Measurements from ENCODE around the gene EFCAB6. TPM values are rescaled to one million over a fixed set of nuclear protein-coding genes. Genes with fewer than 3 reads are reported as not detected.
A peak's percentile ranks its signal among the peaks of the same experiment; 100 is the strongest.

Gene EFCAB6
- total RNA-seq, 2 donors from 2014 or later, result 0.58 to 1.1 TPM

DNA sequence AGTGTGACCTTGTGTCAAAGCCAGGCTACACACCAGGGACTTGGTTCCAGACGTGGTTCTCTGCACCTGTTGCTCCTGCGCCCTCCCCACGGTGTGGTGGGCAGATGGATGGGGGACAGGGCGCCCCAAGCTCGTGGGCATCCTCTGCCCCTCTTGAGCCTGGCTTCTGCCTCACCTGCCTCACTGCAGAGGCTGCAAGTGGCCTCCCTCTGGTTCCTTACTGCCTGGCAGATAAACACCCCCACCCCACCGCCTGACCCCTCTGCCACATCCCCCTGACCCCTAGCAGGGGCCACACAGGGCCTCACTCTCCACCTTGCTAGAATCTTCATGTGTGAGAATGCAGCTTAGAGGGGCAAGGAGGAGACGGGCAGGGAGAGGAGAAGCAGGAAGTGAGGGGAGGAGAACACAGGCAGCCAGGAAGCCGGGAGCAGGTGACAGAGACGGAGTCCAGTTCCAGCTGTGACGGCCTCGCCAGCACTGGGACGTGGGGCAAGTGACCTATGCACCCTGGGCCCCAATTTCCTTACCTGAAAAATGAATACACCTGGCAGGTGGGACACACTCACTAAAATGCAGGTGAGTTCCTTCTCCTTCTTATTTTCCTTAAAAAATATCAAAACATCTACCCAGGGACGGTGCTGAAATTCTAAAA is 178.3 kb downstream of the EFCAB6 start:
- ATAC-seq (no peak), DNase-seq (no peak)
- intact Hi-C loops (cut with DNase I, micrococcal nuclease), result no loop called here

DNA sequence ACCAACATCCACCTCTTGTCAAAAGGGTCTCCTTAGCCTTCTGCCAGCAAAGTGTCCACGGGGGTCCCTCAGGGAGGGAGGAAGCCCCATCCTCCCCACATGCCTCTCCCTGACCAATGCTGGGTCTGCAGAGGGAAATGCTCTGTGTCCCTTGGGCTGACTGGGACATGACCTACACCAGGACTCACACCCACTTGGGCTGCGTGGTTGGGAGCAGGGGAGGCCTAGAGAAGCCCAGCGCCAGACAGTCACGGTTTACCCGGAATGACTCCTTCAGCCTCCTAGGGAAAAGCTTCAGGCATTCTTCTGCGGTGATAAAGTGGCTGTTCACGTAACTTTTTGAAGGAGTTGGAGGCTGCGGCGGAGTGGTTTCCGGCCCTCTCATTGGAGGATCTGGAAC is 180.3 kb downstream of the EFCAB6 start:
- intact Hi-C loops (cut with DNase I, micrococcal nuclease), result no loop called here
- ATAC-seq, result no peak
- DNase-seq, result no peak

GRCh38 chr22:43631201-43631600 is 180.9 kb downstream of the EFCAB6 start:
- intact Hi-C loops (cut with DNase I, micrococcal nuclease), result no loop called here
- DNase-seq (no peak), ATAC-seq (no peak)

- ATAC-seq, result no peak
These were observed 181.7 kb downstream of the EFCAB6 start for GRCh38 chr22:43630451-43630850.

GRCh38 chr22:43628250-43628649 is 183.9 kb downstream of the EFCAB6 start:
- DNase-seq, result no peak
- ATAC-seq, result no peak
- intact Hi-C loops (cut with DNase I, micrococcal nuclease), result no loop called here

More at GRCh38 chr22:43630451-43630850, 181.7 kb downstream of the EFCAB6 start:
- DNase-seq, result no peak
- intact Hi-C loops (cut with DNase I, micrococcal nuclease), result no loop called here

DNA sequence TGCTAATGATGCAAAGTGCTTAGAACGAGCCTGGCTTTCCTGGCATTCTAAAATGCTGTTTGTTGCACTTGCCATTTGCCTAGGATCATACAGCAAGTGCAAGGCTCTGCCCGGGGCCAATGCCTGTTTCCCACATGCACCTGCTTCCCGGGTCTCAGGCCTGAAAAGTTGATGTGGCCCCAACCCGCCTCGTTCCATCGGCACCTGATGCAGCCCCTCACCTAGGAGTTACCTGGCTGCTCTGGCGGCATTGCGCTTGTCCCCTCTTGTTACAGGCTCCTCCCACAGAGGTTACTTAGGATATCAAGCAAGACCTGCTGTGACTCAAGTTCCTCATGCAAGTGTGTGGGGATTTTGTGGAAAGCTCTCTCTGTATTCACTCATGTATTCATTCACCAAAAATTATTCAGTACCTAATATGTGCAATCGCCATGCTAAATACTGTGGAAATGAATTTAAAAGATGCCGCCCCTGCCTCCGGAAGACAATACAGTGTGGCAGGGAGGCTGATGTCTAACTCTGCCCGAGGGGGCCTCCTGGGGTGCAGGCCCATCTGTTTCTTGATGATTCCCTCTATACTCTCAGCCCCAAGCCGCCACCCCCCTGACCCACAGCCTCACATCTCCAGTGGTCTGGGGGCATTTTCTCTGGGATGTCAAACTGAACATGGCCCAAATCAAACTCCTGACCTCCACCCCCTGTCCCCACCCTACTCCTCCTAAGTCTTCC is 184.5 kb downstream of the EFCAB6 start:
- no peak for ATAC-seq
- intact Hi-C loops (cut with DNase I, micrococcal nuclease), result no loop called here
- DNase-seq, result no peak

DNA sequence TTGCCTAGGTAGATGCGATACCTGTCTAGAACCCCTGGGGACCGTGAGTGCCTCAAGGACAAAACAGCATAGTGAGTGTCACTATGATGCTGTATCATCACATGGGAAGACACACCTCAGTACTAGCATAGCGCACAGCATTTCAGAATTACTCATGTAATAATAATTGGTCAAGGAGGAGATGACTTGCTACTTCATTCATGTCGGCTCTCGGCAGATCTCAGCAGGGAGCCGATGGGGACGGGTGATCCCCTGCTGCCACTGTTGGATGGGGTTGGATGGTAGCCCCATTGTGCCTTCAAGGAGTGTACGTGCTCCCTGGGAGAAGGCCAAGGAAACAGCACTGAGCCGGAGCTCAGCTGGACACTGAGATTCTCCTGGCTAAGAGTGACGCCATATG is 186.9 kb downstream of the EFCAB6 start:
- intact Hi-C loops (cut with DNase I, micrococcal nuclease), result no loop called here
- ATAC-seq (no peak), DNase-seq (no peak)

DNA sequence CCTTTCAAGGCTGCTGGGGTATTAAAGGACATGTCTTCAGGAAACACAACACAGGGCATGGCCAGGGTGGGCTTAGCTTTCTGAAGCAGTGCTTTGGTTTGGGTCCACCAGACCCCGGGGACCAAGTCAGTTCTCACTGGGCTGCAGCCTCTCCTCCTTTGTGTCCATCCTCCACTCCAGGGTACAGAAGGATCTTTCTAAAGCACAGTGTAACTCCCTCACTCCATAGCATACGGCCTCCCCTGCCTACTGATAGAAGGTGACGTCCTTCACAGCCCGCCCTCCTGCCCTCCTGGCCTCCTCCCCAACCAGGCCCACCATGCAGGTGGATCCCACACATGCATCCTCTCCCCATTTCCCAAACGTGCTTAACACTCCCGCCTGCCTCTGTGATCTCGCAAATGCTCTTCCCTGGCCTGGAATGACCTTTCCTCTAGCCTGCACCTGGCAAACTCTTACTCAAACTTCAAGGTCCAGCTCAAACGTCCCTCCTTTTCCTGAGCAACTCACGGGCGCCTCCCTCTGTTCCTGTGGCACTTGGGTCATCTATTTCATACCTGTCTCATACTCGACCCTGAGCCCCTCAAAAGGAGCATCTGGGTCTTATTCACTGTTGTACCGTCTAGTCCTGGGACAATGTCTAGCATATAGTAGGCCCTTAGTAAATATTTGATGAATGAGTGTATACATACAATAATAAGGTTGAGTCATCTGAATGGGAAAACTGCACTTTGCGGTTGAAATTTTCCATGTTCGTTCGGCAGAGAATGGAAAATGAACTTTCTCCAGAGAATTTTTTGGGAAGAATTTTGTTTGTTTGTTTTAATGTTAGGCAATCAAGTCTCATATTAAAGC is 187.7 kb downstream of the EFCAB6 start:
- intact Hi-C loops (cut with DNase I, micrococcal nuclease), result no loop called here
- ATAC-seq, result no peak
- no peak for DNase-seq

DNA sequence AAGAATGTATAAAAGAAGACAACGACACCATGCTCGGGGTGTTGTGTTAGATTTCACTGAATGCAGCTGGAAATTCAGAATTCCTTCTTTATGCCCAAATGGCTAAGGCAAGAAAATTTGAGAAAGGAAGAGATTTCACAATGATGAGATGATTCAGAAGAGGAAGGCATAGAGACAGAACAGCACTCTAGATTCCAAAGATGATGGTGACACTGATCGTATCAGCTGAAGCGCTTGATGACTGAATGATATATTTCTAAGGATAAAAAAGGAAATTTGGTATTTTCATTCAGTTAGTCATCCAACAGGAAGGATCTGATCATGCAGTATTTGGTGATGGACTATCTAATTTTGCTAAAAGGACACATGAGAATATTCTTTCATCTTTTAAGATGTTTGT is 189.2 kb downstream of the EFCAB6 start:
- ATAC-seq (no peak), DNase-seq (no peak)
- intact Hi-C loops (cut with DNase I, micrococcal nuclease), result no loop called here

GRCh38 chr22:43620197-43620596 is 191.9 kb downstream of the EFCAB6 start:
- ATAC-seq, result no peak
- no peak for DNase-seq
- intact Hi-C loops (cut with DNase I, micrococcal nuclease), result no loop called here

DNA sequence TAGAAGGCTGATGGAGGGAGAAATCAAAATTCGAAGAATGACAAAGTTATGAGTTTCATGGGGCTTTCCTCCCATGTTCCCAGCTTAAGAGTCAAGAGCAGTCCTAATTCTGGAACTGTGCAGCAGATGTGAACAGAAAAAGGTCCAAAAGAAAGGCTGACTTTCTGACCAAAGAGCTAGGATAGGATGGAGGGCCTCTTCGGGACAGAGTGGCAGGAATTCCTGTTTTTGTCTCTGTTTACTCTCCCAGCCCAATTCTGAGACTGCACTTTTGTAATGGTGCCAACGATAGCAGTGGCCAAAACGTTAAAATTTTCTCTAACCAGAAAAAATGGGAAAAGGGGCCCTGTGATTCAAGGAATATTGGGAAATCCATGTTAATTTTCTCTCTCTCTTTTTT is 193.6 kb downstream of the EFCAB6 start:
- ATAC-seq (no peak), DNase-seq (no peak)
- intact Hi-C loops (cut with DNase I, micrococcal nuclease), result no loop called here

DNA sequence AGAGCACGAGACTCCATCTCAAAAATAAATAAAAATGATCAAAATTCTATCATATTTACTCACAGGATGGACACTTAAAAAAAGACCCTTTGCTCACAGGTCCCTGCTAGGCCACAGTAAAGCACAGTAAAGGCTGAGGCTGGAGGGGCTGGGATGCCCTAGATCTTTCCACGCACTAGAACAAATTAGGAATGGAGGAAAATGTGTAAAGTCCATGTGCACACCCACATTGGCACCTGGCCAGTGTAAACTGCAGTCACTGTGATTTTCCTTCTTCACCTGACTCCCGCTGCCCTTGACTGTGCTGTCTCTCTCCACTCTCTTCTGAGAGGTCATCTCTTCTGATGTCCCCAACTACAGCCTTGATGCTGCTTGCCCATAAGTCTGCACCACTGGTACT is 195.5 kb downstream of the EFCAB6 start:
- ATAC-seq (peak; percentile 95), DNase-seq (peak; percentile 34 to 75)
- intact Hi-C loops (cut with DNase I, micrococcal nuclease), result no loop called here

- ATAC-seq (no peak), DNase-seq (no peak)
- intact Hi-C loops (cut with DNase I, micrococcal nuclease), result no loop called here
These were observed 211.8 kb downstream of the EFCAB6 start for GRCh38 chr22:43600265-43600664.

- ATAC-seq, result no peak
- DNase-seq, result no peak
- intact Hi-C loops (cut with DNase I, micrococcal nuclease), result no loop called here
These were observed 219.6 kb downstream of the EFCAB6 start for GRCh38 chr22:43592476-43592875.

DNA sequence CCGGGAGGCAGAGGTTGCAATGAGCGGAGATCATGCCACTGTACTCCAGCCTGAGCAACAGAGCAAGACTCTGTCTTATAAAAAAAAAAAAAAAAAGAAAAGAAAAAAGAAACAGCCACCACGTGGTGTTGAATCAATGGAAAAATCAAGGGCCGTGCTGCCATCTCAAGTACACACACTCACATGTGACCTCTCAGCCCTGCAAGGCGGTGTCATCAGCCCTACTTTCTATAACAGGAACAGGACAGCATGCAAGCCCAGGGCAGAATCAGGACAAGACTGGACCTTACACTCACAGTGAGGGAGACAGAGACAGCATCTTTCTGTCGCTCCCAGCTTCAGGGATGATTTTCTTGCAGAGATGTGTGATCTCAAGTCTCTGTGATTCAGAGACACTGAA is 220.7 kb downstream of the EFCAB6 start:
- intact Hi-C loops (cut with DNase I, micrococcal nuclease), result no loop called here
- ATAC-seq, result no peak
- no peak for DNase-seq

DNA sequence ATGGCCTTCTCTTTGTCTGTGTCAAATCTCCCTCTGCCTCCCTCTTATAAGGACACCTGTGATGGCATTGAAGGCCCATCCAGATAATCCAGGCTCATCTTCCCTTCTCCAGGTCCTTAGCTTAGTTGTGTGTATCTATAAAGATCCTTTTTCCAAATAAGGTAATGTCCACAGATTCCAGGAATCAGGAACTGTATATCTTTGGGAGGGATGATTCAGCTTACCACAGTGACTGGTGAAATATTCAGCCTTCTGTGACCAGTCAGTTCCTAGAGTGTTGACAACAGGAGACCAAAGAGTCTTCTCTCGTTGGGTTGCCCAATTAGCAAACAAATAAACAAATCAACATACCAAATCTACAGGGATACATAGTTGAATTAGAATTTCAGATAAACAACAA is 224.5 kb downstream of the EFCAB6 start:
- intact Hi-C loops (cut with DNase I, micrococcal nuclease), result no loop called here
- ATAC-seq (no peak), DNase-seq (no peak)

DNA sequence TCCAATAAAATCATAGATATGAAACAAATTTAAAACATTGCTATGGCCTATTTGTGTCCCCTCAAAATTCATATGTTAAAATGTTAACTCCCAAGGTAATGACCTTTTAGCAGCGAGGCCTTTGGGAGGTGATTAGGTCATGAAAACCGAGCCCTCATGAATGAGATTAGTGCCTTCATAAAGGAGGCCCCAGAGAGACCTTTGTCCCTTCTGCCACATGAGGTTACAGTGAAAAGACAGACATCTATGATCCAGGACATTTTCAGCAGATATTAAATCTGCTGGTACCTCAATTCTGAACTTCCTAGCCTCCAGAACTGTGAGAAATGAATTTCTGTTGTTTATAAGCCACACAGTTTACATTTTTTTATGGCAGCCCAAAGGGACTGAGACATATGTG is 228.6 kb downstream of the EFCAB6 start:
- DNase-seq (no peak), ATAC-seq (no peak)
- intact Hi-C loops (cut with DNase I, micrococcal nuclease), result no loop called here

DNA sequence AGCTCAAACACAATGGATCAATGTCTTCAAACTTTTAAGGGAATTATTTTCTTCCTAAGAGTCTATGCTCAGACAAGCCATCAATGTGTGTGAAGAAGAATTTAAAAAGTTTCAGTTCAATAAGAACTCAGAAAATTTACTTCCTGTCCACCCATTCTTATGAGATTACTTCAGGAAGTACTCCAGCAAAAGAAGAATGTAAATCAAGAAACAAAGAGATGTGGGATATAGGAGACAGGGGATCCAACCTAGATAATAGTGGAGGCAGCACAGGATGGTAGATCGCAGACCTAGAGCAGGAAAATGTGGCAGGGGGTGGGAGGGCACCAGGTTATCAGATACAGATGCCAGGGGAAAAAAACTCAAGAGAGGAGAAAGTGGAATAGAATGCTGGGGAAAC is 229.7 kb downstream of the EFCAB6 start:
- no peak for DNase-seq
- intact Hi-C loops (cut with DNase I, micrococcal nuclease), result no loop called here
- ATAC-seq, result no peak

DNA sequence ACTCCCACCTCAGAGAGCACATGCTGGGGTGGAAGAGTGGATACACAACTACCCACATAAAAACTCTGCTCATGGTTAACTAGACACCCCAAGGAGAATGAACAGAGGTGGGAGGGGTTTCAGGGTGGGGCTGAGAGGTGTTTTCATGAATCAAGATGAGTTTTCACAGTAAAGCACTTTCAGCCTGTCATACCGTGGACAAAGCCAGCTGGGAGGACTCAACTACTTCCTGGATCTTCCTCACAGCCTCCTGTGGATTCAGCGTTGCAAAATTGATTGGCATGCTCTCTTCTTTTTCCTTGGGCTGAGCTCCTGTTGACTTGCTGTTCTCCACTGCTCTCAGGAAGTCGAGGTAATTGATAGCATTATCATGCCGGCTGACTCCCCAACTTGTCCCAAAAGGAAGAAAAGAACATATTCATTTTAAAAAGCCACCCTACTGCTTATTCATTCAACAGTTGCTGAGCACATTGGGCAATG is 231.8 kb downstream of the EFCAB6 start:
- DNase-seq (no peak), ATAC-seq (no peak)
- intact Hi-C loops (cut with DNase I, micrococcal nuclease), result no loop called here

- intact Hi-C loops (cut with DNase I, micrococcal nuclease), result no loop called here
These were observed 237.4 kb downstream of the EFCAB6 start for GRCh38 chr22:43574738-43575137.

More at GRCh38 chr22:43574738-43575137, 237.4 kb downstream of the EFCAB6 start:
- DNase-seq (no peak), ATAC-seq (no peak)
